Measurements from ENCODE around the gene C1orf116. TPM values are rescaled to one million over a fixed set of nuclear protein-coding genes. Genes with fewer than 3 reads are reported as not detected.

The C1orf116 gene
- total RNA-seq, 1 donor from 2014 or later = 0.08 TPM

GRCh38 chr1:207031632-207032264 lies 808 bp downstream of the C1orf116 start:
- Mint-ChIP-seq H3K4me1 (ENCODE audit: unreplicated experiment) (peaks cover 7% of the 10 kb centered on the region), H3K27me3 (ENCODE audit: unreplicated experiment) (peaks cover 4% of the 10 kb centered on the region), H3K27ac (ENCODE audit: unreplicated experiment) (no peak overlapping the region), H3K36me3 (ENCODE audit: low read depth, unreplicated experiment) (no peaks in the 10 kb centered on the region), H3K9me3 (ENCODE audit: unreplicated experiment) (no peaks in the 10 kb centered on the region), H3K4me3 (ENCODE audit: unreplicated experiment) (no peak overlapping the region)
- DNase-seq (ENCODE audit: low spot score) = no peak
- TF ChIP-seq CTCF (IDR thresholded peaks at IDR 0.05; ENCODE audit: unreplicated experiment) = no peak

GRCh38 chr1:207031016-207031415 lies 1.5 kb downstream of the C1orf116 start:
- Mint-ChIP-seq H3K4me1 (ENCODE audit: unreplicated experiment) (peaks cover 10% of the 10 kb centered on the region), H3K9me3 (ENCODE audit: unreplicated experiment) (no peaks in the 10 kb centered on the region), H3K36me3 (ENCODE audit: low read depth, unreplicated experiment) (no peaks in the 10 kb centered on the region), H3K27ac (ENCODE audit: unreplicated experiment) (no peak overlapping the region), H3K27me3 (ENCODE audit: unreplicated experiment) (peaks cover 4% of the 10 kb centered on the region), H3K4me3 (ENCODE audit: unreplicated experiment) (no peak overlapping the region)
- no peak for DNase-seq (ENCODE audit: low spot score)
- TF ChIP-seq CTCF (IDR thresholded peaks at IDR 0.05; ENCODE audit: unreplicated experiment) = no peak

GRCh38 chr1:207030522-207031009 lies 2.0 kb downstream of the C1orf116 start:
- H3K27ac Mint-ChIP-seq (ENCODE audit: unreplicated experiment) = no peak overlapping the region
- peaks cover 15% of the 10 kb centered on the region for H3K4me1 Mint-ChIP-seq (ENCODE audit: unreplicated experiment)
- H3K27me3 Mint-ChIP-seq (ENCODE audit: unreplicated experiment) = peaks cover 5% of the 10 kb centered on the region
- TF ChIP-seq CTCF (IDR thresholded peaks at IDR 0.05; ENCODE audit: unreplicated experiment) = no peak
- no peaks in the 10 kb centered on the region for H3K9me3 Mint-ChIP-seq (ENCODE audit: unreplicated experiment)
- no peak for DNase-seq (ENCODE audit: low spot score)
- H3K4me3 Mint-ChIP-seq (ENCODE audit: unreplicated experiment) = no peak overlapping the region
- H3K36me3 Mint-ChIP-seq (ENCODE audit: low read depth, unreplicated experiment) = no peaks in the 10 kb centered on the region

GRCh38 chr1:207029701-207030521 lies 2.6 kb downstream of the C1orf116 start:
- Mint-ChIP-seq H3K4me1 (ENCODE audit: unreplicated experiment) (peaks cover 18% of the 10 kb centered on the region), H3K9me3 (ENCODE audit: unreplicated experiment) (no peaks in the 10 kb centered on the region), H3K36me3 (ENCODE audit: low read depth, unreplicated experiment) (no peaks in the 10 kb centered on the region), H3K4me3 (ENCODE audit: unreplicated experiment) (no peak overlapping the region), H3K27me3 (ENCODE audit: unreplicated experiment) (peaks cover 5% of the 10 kb centered on the region), H3K27ac (ENCODE audit: unreplicated experiment) (no peak overlapping the region)
- TF ChIP-seq CTCF (IDR thresholded peaks at IDR 0.05; ENCODE audit: unreplicated experiment) = no peak
- no peak for DNase-seq (ENCODE audit: low spot score)
